Measurements from ENCODE around the gene DNAH3. TPM values are rescaled to one million over a fixed set of nuclear protein-coding genes. Genes with fewer than 3 reads are reported as not detected.
"Not testable (repeated sequence)": the region's sequence is repeated elsewhere in the genome, so short reads cannot be mapped to it uniquely, and the experiment has no call there.

Gene DNAH3
- total RNA-seq, 1 donor = not detected

- H3K9me3 ChIP-seq (ENCODE audit: low read depth, low read length) = no peaks in the 10 kb centered on the region
- no peak overlapping the region for H3K4me3 ChIP-seq (ENCODE audit: low read length)
These were observed 113.5 kb downstream of the DNAH3 start for GRCh38 chr16:21037168-21037567.

GRCh38 chr16:21036471-21036870, 114.2 kb downstream of the DNAH3 start:
- no peaks in the 10 kb centered on the region for H3K9me3 ChIP-seq (ENCODE audit: low read depth, low read length)
- H3K27me3 ChIP-seq (ENCODE audit: insufficient read depth, low read length) = no peaks in the 10 kb centered on the region
- H3K4me1 ChIP-seq (ENCODE audit: insufficient read depth, low read length) = no peaks in the 10 kb centered on the region
- H3K4me3 ChIP-seq (ENCODE audit: low read length) = no peak overlapping the region

More at GRCh38 chr16:21037168-21037567, 113.5 kb downstream of the DNAH3 start:
- no peaks in the 10 kb centered on the region for H3K4me1 ChIP-seq (ENCODE audit: insufficient read depth, low read length)
- H3K27me3 ChIP-seq (ENCODE audit: insufficient read depth, low read length) = no peaks in the 10 kb centered on the region

- Histone ChIP-seq H3K4me3 (ENCODE audit: low read length) (no peak overlapping the region), H3K9me3 (ENCODE audit: low read depth, low read length) (no peaks in the 10 kb centered on the region), H3K27me3 (ENCODE audit: insufficient read depth, low read length) (no peaks in the 10 kb centered on the region), H3K4me1 (ENCODE audit: insufficient read depth, low read length) (no peaks in the 10 kb centered on the region)
These were observed 116.9 kb downstream of the DNAH3 start for GRCh38 chr16:21033704-21034103.

- no peak overlapping the region for H3K4me3 ChIP-seq (ENCODE audit: low read length)
- H3K27me3 ChIP-seq (ENCODE audit: insufficient read depth, low read length) = no peaks in the 10 kb centered on the region
- no peaks in the 10 kb centered on the region for H3K9me3 ChIP-seq (ENCODE audit: low read depth, low read length)
- H3K4me1 ChIP-seq (ENCODE audit: insufficient read depth, low read length) = no peaks in the 10 kb centered on the region
These were observed 117.4 kb downstream of the DNAH3 start for GRCh38 chr16:21033264-21033663.

- H3K9me3 ChIP-seq (ENCODE audit: low read depth, low read length) = no peaks in the 10 kb centered on the region
- H3K4me3 ChIP-seq (ENCODE audit: low read length) = no peak overlapping the region
- no peaks in the 10 kb centered on the region for H3K27me3 ChIP-seq (ENCODE audit: insufficient read depth, low read length)
- H3K4me1 ChIP-seq (ENCODE audit: insufficient read depth, low read length) = peaks cover 5% of the 10 kb centered on the region
These were observed 121.9 kb downstream of the DNAH3 start for GRCh38 chr16:21028728-21029127.

GRCh38 chr16:21026846-21027245, 123.8 kb downstream of the DNAH3 start:
- Histone ChIP-seq H3K27me3 (ENCODE audit: insufficient read depth, low read length) (no peaks in the 10 kb centered on the region), H3K9me3 (ENCODE audit: low read depth, low read length) (no peaks in the 10 kb centered on the region), H3K4me1 (ENCODE audit: insufficient read depth, low read length) (peaks cover 9% of the 10 kb centered on the region)

GRCh38 chr16:21023509-21024202, 127.0 kb downstream of the DNAH3 start:
- peaks cover 9% of the 10 kb centered on the region for H3K4me1 ChIP-seq (ENCODE audit: insufficient read depth, low read length)
- H3K4me3 ChIP-seq (ENCODE audit: low read length) = no peak overlapping the region
- no peaks in the 10 kb centered on the region for H3K9me3 ChIP-seq (ENCODE audit: low read depth, low read length)
- H3K27me3 ChIP-seq (ENCODE audit: insufficient read depth, low read length) = no peaks in the 10 kb centered on the region

More at GRCh38 chr16:21026846-21027245, 123.8 kb downstream of the DNAH3 start:
- no peak overlapping the region for H3K4me3 ChIP-seq (ENCODE audit: low read length)

GRCh38 chr16:21021316-21021715, 129.3 kb downstream of the DNAH3 start:
- Histone ChIP-seq H3K4me1 (ENCODE audit: insufficient read depth, low read length) (peaks cover 9% of the 10 kb centered on the region), H3K27me3 (ENCODE audit: insufficient read depth, low read length) (no peaks in the 10 kb centered on the region), H3K4me3 (ENCODE audit: low read length) (no peak overlapping the region), H3K9me3 (ENCODE audit: low read depth, low read length) (no peaks in the 10 kb centered on the region)

DNA sequence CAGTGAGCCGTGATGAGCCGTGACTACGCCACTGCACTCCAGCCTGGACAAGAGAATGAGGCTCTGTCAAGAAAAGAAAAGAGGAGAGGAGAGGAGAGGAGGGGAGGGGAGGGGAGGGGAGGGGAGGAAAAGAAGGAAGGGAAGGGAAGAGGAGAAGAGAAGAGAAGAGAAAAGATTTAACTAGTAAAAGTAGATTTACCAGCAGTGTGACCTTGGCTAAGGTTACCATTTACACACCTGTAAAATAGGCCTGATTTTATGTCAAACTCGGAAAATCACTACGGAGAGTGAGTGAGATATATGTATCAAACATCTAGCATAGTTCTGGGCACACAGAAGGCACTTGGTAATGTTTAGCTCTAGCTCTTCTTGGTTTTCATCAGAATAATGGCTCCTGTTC, 140.8 kb downstream of the DNAH3 start:
- no peaks in the 10 kb centered on the region for H3K4me1 ChIP-seq (ENCODE audit: insufficient read depth, low read length)
- H3K4me3 ChIP-seq (ENCODE audit: low read length) = no peak overlapping the region
- H3K27me3 ChIP-seq (ENCODE audit: insufficient read depth, low read length) = peaks cover 7% of the 10 kb centered on the region
- H3K9me3 ChIP-seq (ENCODE audit: low read depth, low read length) = peaks cover 7% of the 10 kb centered on the region

GRCh38 chr16:21005008-21005407, 145.6 kb downstream of the DNAH3 start:
- H3K4me3 ChIP-seq (ENCODE audit: low read length) = no peak overlapping the region
- H3K4me1 ChIP-seq (ENCODE audit: insufficient read depth, low read length) = no peaks in the 10 kb centered on the region
- peaks cover 7% of the 10 kb centered on the region for H3K27me3 ChIP-seq (ENCODE audit: insufficient read depth, low read length)
- H3K9me3 ChIP-seq (ENCODE audit: low read depth, low read length) = no peaks in the 10 kb centered on the region

DNA sequence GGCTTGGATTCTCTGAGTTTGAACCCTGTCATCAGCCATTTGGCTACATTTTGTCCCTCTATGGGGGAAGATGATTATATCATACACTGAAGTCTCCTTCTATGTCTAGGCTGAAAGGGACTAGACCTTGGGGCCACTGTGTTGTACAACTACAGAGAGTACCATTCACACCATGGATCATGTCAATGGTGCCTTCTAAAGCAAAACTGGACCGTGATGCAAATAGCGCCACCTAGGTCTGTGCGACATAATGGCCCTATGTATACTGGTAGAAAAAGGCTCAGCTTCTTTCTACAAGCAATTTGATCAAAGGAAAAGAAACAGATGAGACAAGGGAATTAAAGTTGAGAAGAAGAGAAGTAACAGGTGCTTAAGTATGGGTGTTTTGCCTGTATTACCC, 149.4 kb downstream of the DNAH3 start:
- H3K27me3 ChIP-seq (ENCODE audit: insufficient read depth, low read length) = no peaks in the 10 kb centered on the region
- H3K9me3 ChIP-seq (ENCODE audit: low read depth, low read length) = no peaks in the 10 kb centered on the region

GRCh38 chr16:20997147-20997546, 153.5 kb downstream of the DNAH3 start:
- Histone ChIP-seq H3K9me3 (ENCODE audit: low read depth, low read length) (no peaks in the 10 kb centered on the region), H3K4me3 (ENCODE audit: low read length) (no peak overlapping the region), H3K27me3 (ENCODE audit: insufficient read depth, low read length) (no peaks in the 10 kb centered on the region), H3K4me1 (ENCODE audit: insufficient read depth, low read length) (no peaks in the 10 kb centered on the region)

More for the DNA sequence above, 149.4 kb downstream of the DNAH3 start:
- no peak overlapping the region for H3K4me3 ChIP-seq (ENCODE audit: low read length)
- no peaks in the 10 kb centered on the region for H3K4me1 ChIP-seq (ENCODE audit: insufficient read depth, low read length)

GRCh38 chr16:20995711-20996110, 154.9 kb downstream of the DNAH3 start:
- no peaks in the 10 kb centered on the region for H3K9me3 ChIP-seq (ENCODE audit: low read depth, low read length)
- H3K4me1 ChIP-seq (ENCODE audit: insufficient read depth, low read length) = no peaks in the 10 kb centered on the region
- H3K4me3 ChIP-seq (ENCODE audit: low read length) = no peak overlapping the region
- no peaks in the 10 kb centered on the region for H3K27me3 ChIP-seq (ENCODE audit: insufficient read depth, low read length)

- not testable (repeated sequence) for H3K27me3 ChIP-seq (ENCODE audit: insufficient read depth, low read length); H3K4me3 ChIP-seq (ENCODE audit: low read length); H3K9me3 ChIP-seq (ENCODE audit: low read depth, low read length); H3K4me1 ChIP-seq (ENCODE audit: insufficient read depth, low read length)
These were observed 161.1 kb downstream of the DNAH3 start for GRCh38 chr16:20989496-20990070.

- H3K4me3 ChIP-seq (ENCODE audit: low read length) = no peak overlapping the region
- no peaks in the 10 kb centered on the region for H3K4me1 ChIP-seq (ENCODE audit: insufficient read depth, low read length)
- no peaks in the 10 kb centered on the region for H3K9me3 ChIP-seq (ENCODE audit: low read depth, low read length)
- H3K27me3 ChIP-seq (ENCODE audit: insufficient read depth, low read length) = no peaks in the 10 kb centered on the region
These were observed 163.6 kb downstream of the DNAH3 start for GRCh38 chr16:20987049-20987448.

- Histone ChIP-seq H3K9me3 (ENCODE audit: low read depth, low read length) (no peaks in the 10 kb centered on the region), H3K4me3 (ENCODE audit: low read length) (no peak overlapping the region), H3K27me3 (ENCODE audit: insufficient read depth, low read length) (no peaks in the 10 kb centered on the region), H3K4me1 (ENCODE audit: insufficient read depth, low read length) (no peaks in the 10 kb centered on the region)
These were observed 166.6 kb downstream of the DNAH3 start for GRCh38 chr16:20984019-20984418.
